Neutrophil (primary cell): ENCODE measurements around the gene CEMIP2.
A peak's percentile ranks its signal among the peaks of the same experiment; 100 is the strongest.
"Not testable (repeated sequence)": the region's sequence is repeated elsewhere in the genome, so short reads cannot be mapped to it uniquely, and the experiment has no call there.

Experiments used
- H3K27ac ChIP-seq: fragments of 200-600 bp; sonication (generic); 2 replicates; pipeline ENCODE4 v1.5.1; 2016; ENCODE audit warnings: mild to moderate bottlenecking, moderate library complexity
- H3K27me3 ChIP-seq: fragments of 200-600 bp; sonication (generic); 2 replicates; pipeline ENCODE4 v1.6.0; 2016; ENCODE audit warnings: mild to moderate bottlenecking
- H3K36me3 ChIP-seq: fragments of 200-600 bp; sonication (generic); 2 replicates; pipeline ENCODE4 v1.5.1; 2017
- H3K4me1 ChIP-seq, 2 experiments: fragments of 200-600 bp in 1 of 2; sonication (generic) in 1 of 2; 1 replicate in 1 of 2; 2 replicates in 1 of 2; pipeline versions ENCODE4 v1.5.1 to v1.6.1; 2013 to 2016; ENCODE audit warnings: low read depth in 1 of 2, low read length in 1 of 2, mild to moderate bottlenecking in 1 of 2, moderate library complexity in 1 of 2; ENCODE audit not compliant: control insufficient read depth in 1 of 2, insufficient read depth in 1 of 2
- H3K4me3 ChIP-seq, 2 experiments: fragments of 200-600 bp in 1 of 2; sonication (generic) in 1 of 2; 1 replicate in 1 of 2; 2 replicates in 1 of 2; pipeline ENCODE4 v1.5.1; 2013 to 2016; ENCODE audit warnings: low read depth in 1 of 2, low read length in 1 of 2, mild to moderate bottlenecking in 1 of 2, moderate library complexity in 1 of 2
- H3K9me3 ChIP-seq: fragments of 200-600 bp; sonication (generic); 2 replicates; pipeline ENCODE4 v1.5.1; 2016
- CTCF ChIP-seq: fragments of 200-600 bp; sonication (generic); IDR thresholded peaks from 2 replicates; pipeline ENCODE4 v1.5.1; 2016; ENCODE audit warnings: antibody characterized with exemption

CEMIP2 gene

GRCh38 chr9:71697882-71698281 is 70.4 kb downstream of the CEMIP2 start:
- Histone ChIP-seq H3K27me3 (no peaks in the 10 kb centered on the region), H3K36me3 (peaks cover 93% of the 10 kb centered on the region), H3K4me1 (no peaks in the 10 kb centered on the region), H3K9me3 (no peaks in the 10 kb centered on the region), H3K27ac (no peak overlapping the region), H3K4me3 (no peak overlapping the region)
- no peak for TF ChIP-seq CTCF

DNA sequence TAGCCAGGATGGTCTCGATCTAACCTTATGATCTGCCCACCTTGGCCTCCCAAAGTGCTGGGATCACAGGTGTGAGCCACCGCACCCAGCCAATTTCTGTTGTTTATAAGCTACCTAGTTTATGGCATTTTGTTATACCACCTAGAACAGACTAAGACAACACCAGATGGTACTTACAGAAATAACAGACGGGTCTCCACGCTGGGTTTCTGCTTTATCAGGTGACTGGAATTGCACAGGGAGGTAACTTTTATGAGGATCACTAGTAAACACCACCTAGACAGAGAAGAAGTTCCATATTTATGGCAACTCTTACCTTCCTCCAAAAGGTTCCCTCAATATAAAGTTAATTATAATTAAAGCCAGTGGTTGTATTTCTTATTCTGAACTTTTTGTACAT is 74.0 kb downstream of the CEMIP2 start:
- no peak for TF ChIP-seq CTCF
- no peak overlapping the region for H3K27ac ChIP-seq
- no peaks in the 10 kb centered on the region for H3K9me3 ChIP-seq
- H3K4me1 ChIP-seq: peaks cover 0 to 7% of the 10 kb centered on the region in 2 experiments
- peaks cover 88% of the 10 kb centered on the region for H3K36me3 ChIP-seq
- no peaks in the 10 kb centered on the region for H3K27me3 ChIP-seq
- no peak overlapping the region for H3K4me3 ChIP-seq

- Histone ChIP-seq H3K4me3 (no peak overlapping the region), H3K9me3 (no peaks in the 10 kb centered on the region), H3K4me1 (peaks cover 0 to 7% of the 10 kb centered on the region in 2 experiments), H3K27ac (no peak overlapping the region), H3K27me3 (no peaks in the 10 kb centered on the region), H3K36me3 (peaks cover 88% of the 10 kb centered on the region)
- TF ChIP-seq CTCF: no peak
Measured at GRCh38 chr9:71693607-71694006, 74.7 kb downstream of the CEMIP2 start.

DNA sequence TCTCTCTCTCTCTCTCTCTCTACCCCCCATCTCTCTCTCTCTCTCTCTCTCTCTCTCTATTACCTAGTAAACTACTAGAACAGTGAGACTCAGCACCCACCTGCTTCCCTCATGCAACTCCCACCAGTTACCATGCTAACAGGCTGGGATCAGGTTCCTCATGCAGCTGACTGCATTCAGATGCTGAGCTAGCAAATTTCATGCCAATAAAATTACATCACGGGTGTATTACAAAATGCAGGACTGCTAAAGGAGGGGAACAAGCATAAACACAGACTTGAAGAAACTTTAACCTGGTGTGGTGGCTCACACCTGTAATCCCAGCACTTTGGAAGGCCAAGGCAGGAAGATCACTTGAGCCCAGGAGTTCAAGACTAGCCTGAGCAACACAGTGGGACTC is 76.0 kb downstream of the CEMIP2 start:
- Histone ChIP-seq H3K27me3 (no peaks in the 10 kb centered on the region), H3K27ac (no peak overlapping the region), H3K9me3 (no peaks in the 10 kb centered on the region), H3K4me3 (no peak overlapping the region), H3K36me3 (peaks cover 87% of the 10 kb centered on the region), H3K4me1 (peaks cover 0 to 7% of the 10 kb centered on the region in 2 experiments)
- TF ChIP-seq CTCF: no peak

DNA sequence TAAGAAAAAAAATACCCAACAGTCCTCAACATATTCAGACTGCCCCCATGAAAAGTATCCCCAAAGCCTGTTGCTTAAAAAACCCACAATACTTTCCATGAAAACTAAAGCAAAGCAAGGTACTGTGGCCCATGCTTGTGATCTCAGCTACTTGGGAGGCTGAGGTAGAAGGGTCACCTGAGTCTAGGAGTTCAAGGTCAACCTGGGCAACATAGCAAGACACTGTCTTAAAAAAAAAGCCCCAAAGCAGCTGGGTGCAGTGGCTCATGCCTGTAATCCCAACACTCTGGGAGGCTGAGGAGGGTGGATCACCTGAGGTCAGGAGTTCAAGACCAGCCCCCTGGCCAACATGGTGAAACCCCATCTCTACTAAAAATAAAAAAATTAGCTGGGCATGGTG is 76.7 kb downstream of the CEMIP2 start:
- H3K4me1 ChIP-seq, H3K27me3 ChIP-seq, H3K4me3 ChIP-seq, H3K9me3 ChIP-seq, H3K27ac ChIP-seq: not testable (repeated sequence)
- peaks cover 87% of the 10 kb centered on the region for H3K36me3 ChIP-seq

DNA sequence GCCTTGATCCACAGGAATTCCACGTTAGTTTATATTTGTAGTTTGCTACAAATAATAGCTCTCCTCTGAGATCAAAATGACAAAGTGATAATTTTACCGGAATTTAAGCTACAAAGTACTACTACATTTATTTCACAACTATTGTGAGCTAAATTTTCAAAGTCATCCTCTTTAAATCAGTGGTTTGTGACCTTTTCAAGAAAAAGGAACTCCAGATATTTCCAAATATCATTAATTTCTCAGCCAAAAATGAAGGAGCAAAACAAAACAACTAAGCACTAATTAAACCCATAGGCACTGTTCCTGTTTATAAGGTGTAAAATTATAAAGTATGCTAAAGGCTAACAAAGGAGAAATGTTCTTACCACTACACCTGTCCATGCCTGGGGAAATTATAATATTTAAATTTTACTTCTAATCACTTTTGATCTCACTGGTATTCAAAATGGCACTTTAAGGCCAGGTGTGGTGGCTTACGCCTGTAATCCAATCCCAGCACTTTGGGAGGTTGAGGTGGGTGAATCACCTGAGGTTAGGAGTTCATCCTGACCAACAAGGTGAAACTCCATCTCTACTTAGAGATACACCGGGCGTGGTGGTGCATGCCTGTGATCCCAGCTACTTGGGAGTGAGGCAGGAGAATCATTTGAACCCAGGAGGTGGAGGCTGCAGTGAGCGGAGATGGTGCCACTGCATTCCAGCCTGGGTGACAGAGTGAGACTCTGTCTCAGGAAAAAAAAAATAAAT is 77.5 kb downstream of the CEMIP2 start:
- no peak for TF ChIP-seq CTCF
- H3K27ac ChIP-seq: peak overlapping the region; percentile 37
- H3K4me3 ChIP-seq: no peak overlapping the region
- no peaks in the 10 kb centered on the region for H3K27me3 ChIP-seq
- peaks cover 87% of the 10 kb centered on the region for H3K36me3 ChIP-seq
- no peaks in the 10 kb centered on the region for H3K9me3 ChIP-seq
- peaks cover 0 to 7% of the 10 kb centered on the region in 2 experiments for H3K4me1 ChIP-seq
